DND-41 (cell line): ENCODE data around the gene TP53I3.

Source experiments
- ATAC-seq: fragments of 200-7000 bp; cut with Tn5 transposase; 3 replicates; pipeline ENCODE4 v1.9.1; 2021; ENCODE audit warnings: low read depth; ENCODE audit not compliant: insufficient read depth
- DNase-seq: peaks from one replicate; pipeline ENCODE4 v3.0.0-alpha.2; 2020
- H2AFZ ChIP-seq: 2 replicates; pipeline ENCODE4 v1.6.0; 2012; ENCODE audit warnings: low read depth, low read length
- H3K27ac ChIP-seq: 2 replicates; pipeline ENCODE4 v1.5.1; 2012; ENCODE audit warnings: low read length, inconsistent platforms
- H3K27me3 ChIP-seq: fragments of 200-600 bp; sonication (generic); 2 replicates; pipeline ENCODE4 v1.6.0; 2012; ENCODE audit warnings: low read length, mild to moderate bottlenecking, inconsistent platforms; ENCODE audit not compliant: insufficient read depth, poor library complexity
- H3K36me3 ChIP-seq: 2 replicates; pipeline ENCODE4 v1.5.1; 2012; ENCODE audit warnings: low read length, inconsistent platforms; ENCODE audit not compliant: insufficient read depth
- H3K4me1 ChIP-seq: 2 replicates; pipeline ENCODE4 v1.5.1; 2012; ENCODE audit warnings: mild to moderate bottlenecking, low read length; ENCODE audit not compliant: insufficient read depth
- H3K4me2 ChIP-seq: 2 replicates; pipeline ENCODE4 v1.6.0; 2012; ENCODE audit warnings: mild to moderate bottlenecking, moderate library complexity, low read length, inconsistent platforms; ENCODE audit not compliant: insufficient read depth
- H3K4me3 ChIP-seq, 2 experiments: fragments of 200-600 bp in 1 of 2; shearing (Covaris generic) in 1 of 2; 2 replicates each; pipeline ENCODE4 v1.5.1; 2012 to 2016; ENCODE audit warnings: inconsistent platforms in 2 of 2, low read length in 2 of 2, mild to moderate bottlenecking in 2 of 2, low read depth in 1 of 2, moderate library complexity in 1 of 2
- H3K79me2 ChIP-seq: 2 replicates; pipeline ENCODE4 v1.6.0; 2012; ENCODE audit warnings: low read length, inconsistent platforms; ENCODE audit not compliant: insufficient read depth
- H3K9ac ChIP-seq: 2 replicates; pipeline ENCODE4 v1.6.0; 2012; ENCODE audit warnings: low read depth, mild to moderate bottlenecking, inconsistent platforms, low read length, moderate library complexity
- H3K9me3 ChIP-seq: 2 replicates; pipeline ENCODE4 v1.5.1; 2012; ENCODE audit warnings: low read length, moderate library complexity, mild to moderate bottlenecking, inconsistent platforms; ENCODE audit not compliant: insufficient read depth, severe bottlenecking
- H4K20me1 ChIP-seq: 2 replicates; pipeline ENCODE4 v1.6.0; 2012; ENCODE audit warnings: low read length; ENCODE audit not compliant: insufficient read depth
- CTCF ChIP-seq: IDR thresholded peaks from 2 replicates; pipeline ENCODE4 v1.5.1; 2012; ENCODE audit warnings: borderline replicate concordance, low read length, moderate library complexity, mild to moderate bottlenecking; ENCODE audit not compliant: poor library complexity, severe bottlenecking; ENCODE audit errors: extremely low read depth
- EZH2 ChIP-seq: IDR thresholded peaks from 3 replicates; pipeline ENCODE4 v1.6.1; 2012; ENCODE audit warnings: borderline replicate concordance, low read depth, mild to moderate bottlenecking, moderate library complexity, low read length, inconsistent platforms; ENCODE audit not compliant: severe bottlenecking

TP53I3 gene

GRCh38 chr2:24047703-24048033 is 37.0 kb downstream of the TP53I3 start:
- Histone ChIP-seq H3K9me3 (no peaks in the 10 kb centered on the region), H3K4me1 (peaks cover 29% of the 10 kb centered on the region), H3K79me2 (peaks cover 43% of the 10 kb centered on the region), H4K20me1 (0 out of 2 replicates have a peak, but pooled peaks cover 3% of the 10 kb centered on the region), H3K27ac (peak overlapping the region; percentile 66), H3K4me3 (peak overlapping the region in 1 of 2 experiments; percentile 45; a peak in 2 of 4 replicates), H3K27me3 (no peaks in the 10 kb centered on the region), H3K36me3 (no peaks in the 10 kb centered on the region), H2AFZ (peak overlapping the region; percentile 73), H3K9ac (peak overlapping the region; percentile 48), H3K4me2 (peak overlapping the region; percentile 61)
- TF ChIP-seq CTCF (no peak), EZH2 (no peak)
- DNase-seq, result no peak
- peak; percentile 10; the same call in 2 of the 3 replicates for ATAC-seq

GRCh38 chr2:24046930-24047702 is 37.5 kb downstream of the TP53I3 start, which contains the start of gene WDCP:
Gene WDCP (minus strand): TSS chr2:24047391. CDS start chr2:24039494, 7,897 bp downstream.
- peak within 1 kb of the TSS; percentile 71 for H3K9ac ChIP-seq
- peak within 1 kb of the TSS; percentile 85 to 88 for H3K4me3 ChIP-seq
- no peaks in the 10 kb centered on the region for H3K36me3 ChIP-seq
- H3K4me1 ChIP-seq, result peaks cover 29% of the 10 kb centered on the region
- H2AFZ ChIP-seq, result peak within 1 kb of the TSS; percentile 90
- H3K79me2 ChIP-seq, result peaks cover 43% of the 10 kb centered on the region
- H4K20me1 ChIP-seq, result 0 out of 2 replicates have a peak, but pooled peaks cover 3% of the 10 kb centered on the region
- H3K27me3 ChIP-seq, result no peaks in the 10 kb centered on the region
- no peaks in the 10 kb centered on the region for H3K9me3 ChIP-seq
- H3K4me2 ChIP-seq, result peak within 1 kb of the TSS; percentile 72
- DNase-seq (peak; percentile 98), ATAC-seq (peak; percentile 100)
- peak within 1 kb of the TSS; percentile 82 for H3K27ac ChIP-seq
- no peak for TF ChIP-seq CTCF
- no peak for TF ChIP-seq EZH2

- Histone ChIP-seq H3K27ac (peak overlapping the region; percentile 82), H3K4me1 (peaks cover 29% of the 10 kb centered on the region), H3K9me3 (no peaks in the 10 kb centered on the region), H4K20me1 (0 out of 2 replicates have a peak, but pooled peaks cover 3% of the 10 kb centered on the region), H3K9ac (peak overlapping the region; percentile 71), H3K79me2 (peaks cover 47% of the 10 kb centered on the region), H3K36me3 (no peaks in the 10 kb centered on the region), H3K4me2 (peak overlapping the region; percentile 72), H3K4me3 (peak overlapping the region; percentile 85 to 88), H3K27me3 (no peaks in the 10 kb centered on the region), H2AFZ (peak overlapping the region; percentile 90)
- no peak for DNase-seq
- no peak for ATAC-seq
- TF ChIP-seq CTCF (no peak), EZH2 (no peak)
Measured at GRCh38 chr2:24046599-24046929, 38.1 kb downstream of the TP53I3 start.
